HEK293 (cell line): ENCODE data around the gene TRAF3IP3.

Experiments used
- BCL11A ChIP-seq: fragments of 450-650 bp; formaldehyde crosslinking; IDR thresholded peaks from 2 replicates; pipeline ENCODE4 v1.5.1; 2016; ENCODE audit warnings: low read depth, missing biosample characterization, missing genetic modification characterization
- BCL6B ChIP-seq: fragments of 450-650 bp; formaldehyde crosslinking; IDR thresholded peaks from 2 replicates; pipeline ENCODE4 v1.5.1; 2017; ENCODE audit warnings: missing biosample characterization, missing genetic modification characterization
- GFI1B ChIP-seq: fragments of 450-650 bp; formaldehyde crosslinking; IDR thresholded peaks from 2 replicates; pipeline ENCODE4 v1.5.1; 2016; ENCODE audit warnings: missing biosample characterization, missing genetic modification characterization
- GLI4 ChIP-seq: fragments of 450-650 bp; formaldehyde crosslinking; IDR thresholded peaks from 2 replicates; pipeline ENCODE4 v1.5.1; 2016; ENCODE audit warnings: missing biosample characterization, missing genetic modification characterization
- GLIS2 ChIP-seq: fragments of 450-650 bp; formaldehyde crosslinking; IDR thresholded peaks from 2 replicates; pipeline ENCODE4 v1.5.1; 2016; ENCODE audit warnings: missing biosample characterization, missing genetic modification characterization
- KLF1 ChIP-seq: fragments of 450-650 bp; formaldehyde crosslinking; IDR thresholded peaks from 2 replicates; pipeline ENCODE4 v1.5.1; 2016; ENCODE audit warnings: missing biosample characterization, missing genetic modification characterization
- KLF10 ChIP-seq: fragments of 450-650 bp; IDR thresholded peaks from 2 replicates; pipeline ENCODE4 v1.5.1; 2018; ENCODE audit warnings: missing biosample characterization, mild to moderate bottlenecking, missing genetic modification characterization
- KLF9 ChIP-seq: fragments of 450-650 bp; formaldehyde crosslinking; IDR thresholded peaks from 2 replicates; pipeline ENCODE4 v1.5.1; 2016; ENCODE audit warnings: missing biosample characterization, missing genetic modification characterization, low read depth
- OSR2 ChIP-seq: fragments of 450-650 bp; formaldehyde crosslinking; IDR thresholded peaks from 2 replicates; pipeline ENCODE4 v1.5.1; 2016; ENCODE audit warnings: missing biosample characterization, missing genetic modification characterization
- OVOL3 ChIP-seq: fragments of 450-650 bp; formaldehyde crosslinking; IDR thresholded peaks from 2 replicates; pipeline ENCODE4 v1.5.1; 2016; ENCODE audit warnings: missing biosample characterization, missing genetic modification characterization
- PATZ1 ChIP-seq: fragments of 450-650 bp; formaldehyde crosslinking; IDR thresholded peaks from 2 replicates; pipeline ENCODE4 v1.5.1; 2016; ENCODE audit warnings: missing biosample characterization, missing genetic modification characterization
- RBAK ChIP-seq: fragments of 450-650 bp; formaldehyde crosslinking; IDR thresholded peaks from 2 replicates; pipeline ENCODE4 v1.5.1; 2016; ENCODE audit warnings: missing biosample characterization, missing genetic modification characterization
- REPIN1 ChIP-seq: fragments of 450-650 bp; formaldehyde crosslinking; IDR thresholded peaks from 2 replicates; pipeline ENCODE4 v1.5.1; 2017; ENCODE audit warnings: missing biosample characterization, missing genetic modification characterization, low read depth
- ZBTB1 ChIP-seq: fragments of 450-650 bp; formaldehyde crosslinking; IDR thresholded peaks from 2 replicates; pipeline ENCODE4 v1.5.1; 2016; ENCODE audit warnings: missing biosample characterization, missing genetic modification characterization
- ZBTB20 ChIP-seq: fragments of 450-650 bp; formaldehyde crosslinking; IDR thresholded peaks from 2 replicates; pipeline ENCODE4 v1.5.1; 2016; ENCODE audit warnings: missing biosample characterization, missing genetic modification characterization
- ZBTB26 ChIP-seq: fragments of 450-650 bp; formaldehyde crosslinking; optimal IDR thresholded peaks from 2 replicates; pipeline ENCODE3; 2016; ENCODE audit warnings: missing biosample characterization, mild to moderate bottlenecking, missing genetic modification characterization
- ZFHX2 ChIP-seq: fragments of 450-650 bp; formaldehyde crosslinking; conservative IDR thresholded peaks from 2 replicates; pipeline ENCODE4 v1.5.1; 2016; ENCODE audit warnings: missing biosample characterization, missing genetic modification characterization
- ZNF16 ChIP-seq: fragments of 450-650 bp; formaldehyde crosslinking; IDR thresholded peaks from 2 replicates; pipeline ENCODE4 v1.5.1; 2016; ENCODE audit warnings: low read depth, missing biosample characterization, missing genetic modification characterization
- ZNF184 ChIP-seq: fragments of 450-650 bp; IDR thresholded peaks from 2 replicates; pipeline ENCODE4 v1.5.1; 2018; ENCODE audit warnings: missing biosample characterization, mild to moderate bottlenecking, missing genetic modification characterization
- ZNF274 ChIP-seq, 2 experiments: fragments of 200-500 bp in 1 of 2; fragments of 450-650 bp in 1 of 2; sonication (Bioruptor generic) in 1 of 2; formaldehyde crosslinking in 1 of 2; IDR thresholded peaks; 2 replicates each; pipeline versions ENCODE4 v1.5.1 to v1.6.1; 2014 to 2016; ENCODE audit warnings: borderline replicate concordance in 1 of 2, inconsistent platforms in 1 of 2, low read length in 1 of 2, missing biosample characterization in 1 of 2, missing genetic modification characterization in 1 of 2
- ZNF280D ChIP-seq: fragments of 450-650 bp; formaldehyde crosslinking; IDR thresholded peaks from 2 replicates; pipeline ENCODE4 v1.5.1; 2016; ENCODE audit warnings: missing biosample characterization, missing genetic modification characterization
- ZNF324 ChIP-seq: fragments of 450-650 bp; formaldehyde crosslinking; IDR thresholded peaks from 2 replicates; pipeline ENCODE4 v1.5.1; 2016; ENCODE audit warnings: missing biosample characterization, missing genetic modification characterization
- ZNF37A ChIP-seq: fragments of 450-650 bp; IDR thresholded peaks from 2 replicates; pipeline ENCODE4 v1.5.1; 2018; ENCODE audit warnings: missing biosample characterization, missing genetic modification characterization
- ZNF48 ChIP-seq: fragments of 450-650 bp; formaldehyde crosslinking; IDR thresholded peaks from 2 replicates; pipeline ENCODE4 v1.5.1; 2016; ENCODE audit warnings: missing biosample characterization, missing genetic modification characterization
- ZNF560 ChIP-seq: fragments of 450-650 bp; formaldehyde crosslinking; IDR thresholded peaks from 2 replicates; pipeline ENCODE4 v1.5.1; 2017; ENCODE audit warnings: missing biosample characterization, missing genetic modification characterization, borderline replicate concordance
- ZNF561 ChIP-seq: fragments of 450-650 bp; IDR thresholded peaks from 2 replicates; pipeline ENCODE4 v1.5.1; 2018; ENCODE audit warnings: missing biosample characterization, missing genetic modification characterization, borderline replicate concordance
- ZNF585B ChIP-seq: fragments of 450-650 bp; formaldehyde crosslinking; IDR thresholded peaks from 2 replicates; pipeline ENCODE4 v1.5.1; 2016; ENCODE audit warnings: missing biosample characterization, missing genetic modification characterization
- ZNF600 ChIP-seq: fragments of 450-650 bp; formaldehyde crosslinking; IDR thresholded peaks from 2 replicates; pipeline ENCODE4 v1.5.1; 2016; ENCODE audit warnings: missing biosample characterization, missing genetic modification characterization
- ZNF610 ChIP-seq: fragments of 450-650 bp; formaldehyde crosslinking; IDR thresholded peaks from 2 replicates; pipeline ENCODE4 v1.5.1; 2016; ENCODE audit warnings: missing biosample characterization, missing genetic modification characterization, borderline replicate concordance
- ZNF621 ChIP-seq: fragments of 450-650 bp; formaldehyde crosslinking; IDR thresholded peaks from 2 replicates; pipeline ENCODE4 v1.5.1; 2017; ENCODE audit warnings: missing biosample characterization, missing genetic modification characterization
- ZNF701 ChIP-seq: fragments of 450-650 bp; formaldehyde crosslinking; IDR thresholded peaks from 2 replicates; pipeline ENCODE4 v1.5.1; 2016; ENCODE audit warnings: missing biosample characterization, missing genetic modification characterization
- ZNF777 ChIP-seq: fragments of 450-650 bp; formaldehyde crosslinking; IDR thresholded peaks from 2 replicates; pipeline ENCODE4 v1.5.1; 2017; ENCODE audit warnings: missing biosample characterization, missing genetic modification characterization, borderline replicate concordance
- ZNF830 ChIP-seq: fragments of 450-650 bp; IDR thresholded peaks from 2 replicates; pipeline ENCODE4 v1.5.0; 2018; ENCODE audit warnings: missing biosample characterization, missing genetic modification characterization, low read depth, mild to moderate bottlenecking, moderate library complexity
- ZSCAN30 ChIP-seq: fragments of 450-650 bp; IDR thresholded peaks from 2 replicates; pipeline ENCODE4 v1.5.1; 2018; ENCODE audit warnings: missing biosample characterization, mild to moderate bottlenecking, missing genetic modification characterization, moderate library complexity

Gene TRAF3IP3

GRCh38 chr1:209784265-209785169 lies 28.7 kb downstream of the TRAF3IP3 start, which contains the start of gene C1orf74 (continued):
- no peak for TF ChIP-seq RBAK
- peak; percentile 10; the same call in 1 of the 2 replicates for TF ChIP-seq KLF10 (tag by site-specific recombination)
- TF ChIP-seq ZNF610 (tag by site-specific recombination) = peak; percentile 84
- no peak for TF ChIP-seq ZNF324 (tag by site-specific recombination)
- TF ChIP-seq ZNF701 = no peak
- TF ChIP-seq ZFHX2 (tag by site-specific recombination) = peak; percentile 36
- TF ChIP-seq ZNF48 = no peak
- no peak for TF ChIP-seq ZNF280D (tag by site-specific recombination)
- TF ChIP-seq ZNF600 (tag by site-specific recombination) = peak; percentile 57; the same call in 1 of the 2 replicates
- TF ChIP-seq GLI4 = no peak
- TF ChIP-seq ZNF561 (tag by site-specific recombination) = no peak
- TF ChIP-seq KLF1 = peak; percentile 80
- no peak for TF ChIP-seq ZNF621
- TF ChIP-seq BCL11A (tag by site-specific recombination) = no peak
- TF ChIP-seq ZBTB1 (tag by site-specific recombination) = no peak
- no peak for TF ChIP-seq OVOL3
- no peak for TF ChIP-seq ZNF16 (tag by site-specific recombination)
- peak; percentile 82 for TF ChIP-seq KLF9
- no peak for TF ChIP-seq REPIN1 (tag by site-specific recombination)
- TF ChIP-seq OSR2 = no peak
- TF ChIP-seq ZNF274 (IDR thresholded peaks at IDR 0.05; ENCODE audit: low read length) = no peak
- no peak for TF ChIP-seq ZNF274 (tag by site-specific recombination; IDR thresholded peaks at IDR 0.05; ENCODE audit: borderline replicate concordance)
- TF ChIP-seq GFI1B (tag by site-specific recombination) = no peak
- TF ChIP-seq ZNF830 (tag by site-specific recombination) = no peak
- no peak for TF ChIP-seq ZNF777 (tag by site-specific recombination)
- no peak for TF ChIP-seq ZNF585B (tag by site-specific recombination)
- TF ChIP-seq BCL6B (tag by site-specific recombination) = no peak
- no peak for TF ChIP-seq ZNF560 (tag by site-specific recombination)
- TF ChIP-seq GLIS2 (tag by site-specific recombination) = no peak
- no peak for TF ChIP-seq ZNF37A (tag by site-specific recombination)
- no peak for TF ChIP-seq ZNF184
- peak; percentile 85 for TF ChIP-seq PATZ1 (tag by site-specific recombination)
- TF ChIP-seq ZBTB26 (tag by site-specific recombination) = peak; percentile 85
- peak; percentile 69; the same call in 1 of the 2 replicates for TF ChIP-seq ZSCAN30
- no peak for TF ChIP-seq ZBTB20 (tag by site-specific recombination)
